HG03442 (cell line): ENCODE data around the gene CRYBA4.

ENCODE experiments used
- ATAC-seq: cut with Tn5 transposase; IDR thresholded peaks from one replicate; pipeline ENCODE4 v1.9.1; 2021; ENCODE audit warnings: mild to moderate bottlenecking, moderate library complexity; ENCODE audit not compliant: unreplicated experiment

Gene CRYBA4

GRCh38 chr22:26620197-26620596 is 1.6 kb upstream of the CRYBA4 start:
- no peak for ATAC-seq

GRCh38 chr22:26623984-26624383 is 2.2 kb downstream of the CRYBA4 start:
- ATAC-seq = no peak

- no peak for ATAC-seq
Observed at GRCh38 chr22:26624803-26625202, 3.0 kb downstream of the CRYBA4 start.

- no peak for ATAC-seq
Observed at GRCh38 chr22:26629988-26630761, 8.4 kb downstream of the CRYBA4 start.

- ATAC-seq = no peak
Observed at GRCh38 chr22:26631282-26631681, 9.5 kb downstream of the CRYBA4 start.

GRCh38 chr22:26632422-26633155 is 10.8 kb downstream of the CRYBA4 start:
- no peak for ATAC-seq

- no peak for ATAC-seq
Observed at GRCh38 chr22:26634189-26634588, 12.4 kb downstream of the CRYBA4 start.

- ATAC-seq = no peak
Observed at GRCh38 chr22:26635117-26635516, 13.4 kb downstream of the CRYBA4 start.

GRCh38 chr22:26636296-26636695 is 14.5 kb downstream of the CRYBA4 start:
- no peak for ATAC-seq

GRCh38 chr22:26642465-26643417 is 21.0 kb downstream of the CRYBA4 start:
- ATAC-seq = no peak

- no peak for ATAC-seq
Observed at GRCh38 chr22:26643418-26644100, 21.8 kb downstream of the CRYBA4 start.

GRCh38 chr22:26646158-26646557 is 24.4 kb downstream of the CRYBA4 start:
- ATAC-seq = no peak

- ATAC-seq = no peak
Observed at GRCh38 chr22:26648011-26648497, 26.3 kb downstream of the CRYBA4 start.

- ATAC-seq = no peak
Observed at GRCh38 chr22:26648528-26649388, 27.0 kb downstream of the CRYBA4 start.

- ATAC-seq = no peak
Observed at GRCh38 chr22:26650722-26651421, 29.1 kb downstream of the CRYBA4 start.

- no peak for ATAC-seq
Observed at GRCh38 chr22:26651815-26652214, 30.1 kb downstream of the CRYBA4 start.

GRCh38 chr22:26656891-26657851 is 35.4 kb downstream of the CRYBA4 start, which contains the start of gene MIAT:
MIAT (plus strand) TSS chr22:26657588.
- no peak for ATAC-seq

- ATAC-seq = no peak
Observed at GRCh38 chr22:26658161-26658560, 36.4 kb downstream of the CRYBA4 start.
